K562 (cell line): ENCODE results near the gene ZSCAN22. TPM values are rescaled to one million over a fixed set of nuclear protein-coding genes. Genes with fewer than 3 reads are reported as not detected.

Experiments used
- ATAC-seq: fragments of 200-7000 bp; cut with Tn5 transposase; 3 replicates; pipeline ENCODE4 v1.9.1; 2020; ENCODE audit warnings: moderate library complexity
- BruUV-seq: library from RNA; stranded (reverse); fragments of 400-500 nt; replicated peaks from 2 replicates; lab custom pipeline; 2021; lab: Mats Ljungman, UMichigan
- CTCF ChIA-PET: fragments of 300-600 bp; formaldehyde crosslinking; extraction: SDS; loops from one replicate; lab custom pipeline; 2021; ENCODE audit warnings: low intra/inter-chr PET ratio; lab: Yijun Ruan, JAX
- POLR2A ChIA-PET: fragments of 300-600, 350-650 bp; sonication (Branson Sonifier 250); formaldehyde crosslinking; extraction: SDS; loops from one replicate; lab custom pipeline; 2021; ENCODE audit warnings: antibody characterized with exemption, inconsistent platforms; lab: Yijun Ruan, JAX
- DNase-seq, 4 experiments: peaks; one replicate each; pipeline versions ENCODE4 v3.0.0 to v3.0.0-alpha.2; 2011 to 2018; ENCODE audit warnings: low spot score in 3 of 4, mixed read lengths in 3 of 4; ENCODE audit errors: extremely low read depth in 1 of 4
- FAIRE-seq: peaks from 2 replicates; lab custom pipeline; 2011; peaks lifted over from hg19 to GRCh38; lab: Jason Lieb, UNC
- H2AFZ ChIP-seq: 2 replicates; pipeline ENCODE4 v1.6.0; 2011; ENCODE audit warnings: low read depth, low read length, control low read depth, inconsistent platforms
- H3K27ac ChIP-seq: fragments of 200-600 bp; 3 replicates; pipeline ENCODE4 v1.8.0; 2011; ENCODE audit warnings: low read depth, mild to moderate bottlenecking, control low read depth, inconsistent platforms, low read length, moderate library complexity, mixed read lengths; ENCODE audit errors: extremely low read depth
- H3K27me3 ChIP-seq, 2 experiments: fragments of 300-600 bp in 1 of 2; 2 replicates in 1 of 2; 3 replicates in 1 of 2; pipeline versions ENCODE4 v1.6.0 to v1.8.0; 2011; ENCODE audit warnings: inconsistent platforms in 2 of 2, low read length in 2 of 2, mild to moderate bottlenecking in 1 of 2, mixed read lengths in 1 of 2, moderate library complexity in 1 of 2; ENCODE audit not compliant: control insufficient read depth in 2 of 2, insufficient read depth in 2 of 2
- H3K36me3 ChIP-seq: fragments of 300-600 bp; 3 replicates; pipeline ENCODE4 v1.8.0; 2011; ENCODE audit warnings: mild to moderate bottlenecking, low read length, inconsistent platforms; ENCODE audit not compliant: control insufficient read depth, insufficient read depth
- H3K4me1 ChIP-seq, 2 experiments: fragments of 200-600 bp in 1 of 2; replicated peaks in 1 of 2; 2 replicates in 1 of 2; 3 replicates in 1 of 2; pipeline versions ENCODE4 v1.5.1 to v1.8.0; 2011; ENCODE audit warnings: inconsistent platforms in 2 of 2, low read length in 2 of 2, mild to moderate bottlenecking in 1 of 2, mixed read lengths in 1 of 2, moderate library complexity in 1 of 2; ENCODE audit not compliant: control insufficient read depth in 2 of 2, insufficient read depth in 2 of 2
- H3K4me2 ChIP-seq: 2 replicates; pipeline ENCODE4 v1.6.1; 2011; ENCODE audit warnings: low read length, control low read depth, inconsistent platforms, mixed read lengths; ENCODE audit not compliant: insufficient read depth
- H3K4me3 ChIP-seq: fragments of 200-600 bp; sonication (generic), shearing (Covaris generic); 2 replicates; pipeline ENCODE4 v1.5.1; 2016; ENCODE audit warnings: control low read depth, inconsistent platforms
- H3K79me2 ChIP-seq: fragments of 200-600 bp; 3 replicates; pipeline ENCODE4 v1.8.0; 2011; ENCODE audit warnings: low read length, inconsistent platforms; ENCODE audit not compliant: control insufficient read depth, insufficient read depth
- H3K9ac ChIP-seq, 2 experiments: 2 replicates each; pipeline versions ENCODE4 v1.6.0 to v1.6.1; 2011; ENCODE audit warnings: low read depth in 2 of 2, low read length in 2 of 2, control low read depth in 1 of 2, inconsistent platforms in 1 of 2, mild to moderate bottlenecking in 1 of 2, mixed read lengths in 1 of 2; ENCODE audit not compliant: insufficient read depth in 1 of 2
- H3K9me1 ChIP-seq: one replicate; pipeline ENCODE4 v1.6.0; 2011; ENCODE audit warnings: inconsistent platforms, mild to moderate bottlenecking, low read length, moderate library complexity; ENCODE audit not compliant: control insufficient read depth, insufficient read depth
- H3K9me3 ChIP-seq: replicated peaks from 2 replicates; pipeline ENCODE4 v1.5.1; 2011; ENCODE audit warnings: low read depth, low read length, inconsistent platforms; ENCODE audit not compliant: control insufficient read depth, insufficient read depth
- H4K20me1 ChIP-seq: replicated peaks from 2 replicates; pipeline ENCODE4 v1.6.1; 2011; ENCODE audit warnings: low read length, inconsistent platforms, mixed read lengths; ENCODE audit not compliant: control insufficient read depth, insufficient read depth
- TAF9B ChIP-seq: fragments of 450-650 bp; IDR thresholded peaks from 2 replicates; pipeline ENCODE4 v1.6.1; 2018; ENCODE audit warnings: mild to moderate bottlenecking; ENCODE audit not compliant: partially characterized antibody
- ZKSCAN8 ChIP-seq: fragments of 200-800 bp; sonication (Bioruptor generic); IDR thresholded peaks from 2 replicates; pipeline ENCODE4 v1.6.1; 2016; ENCODE audit warnings: missing genetic modification characterization, missing compliant biosample characterization
- WGBS: fragments of 100-300 bp; shearing (Covaris generic); methylation state at CpG from one replicate; pipeline ENCODE4 v1.1.6; 2016; ENCODE audit warnings: low coverage, mixed read lengths; ENCODE audit not compliant: insufficient coverage; ENCODE audit errors: missing lambda C conversion rate; 5-methylcytosine and 5-hydroxymethylcytosine counted together
- in situ Hi-C: fragments of 300-500 bp; cut with MboI; formaldehyde crosslinking; loops from 4 replicates; pipeline ENCODE4 v1.15.0; 2018; ENCODE audit warnings: inconsistent platforms, mixed read lengths
- intact Hi-C: fragments of 100-400 bp; cut with micrococcal nuclease; formaldehyde crosslinking; loops from 2 replicates; pipeline ENCODE4 v1.14.2; 2022
- polyA plus RNA-seq, 8 experiments: library from polyadenylated mRNA; depleted of rRNA in 4 of 8; stranded (reverse) in 5 of 8; unstranded in 3 of 8; fragments of >200 nt; fragmentation: Nextera tagmentation in 2 of 8; fragmentation: Illumina TruSeq in 1 of 8; extraction: Ambion mirVana in 2 of 8; extraction: Trizol in 1 of 8; gene quantifications; 2 replicates each; pipeline versions ENCODE4 v1.2.1 to v1.2.3, GENCODE V29; 2011 to 2014; ENCODE audit warnings: inconsistent platforms in 1 of 8, missing spikeins in 1 of 8
- total RNA-seq, 7 experiments: library from RNA; depleted of rRNA in 6 of 7; stranded (reverse); fragments of >200 nt in 6 of 7; fragmentation: Illumina TruSeq in 2 of 7; extraction: Trizol in 2 of 7; gene quantifications; 2 replicates each; pipeline versions ENCODE4 v1.2.1 to v1.2.3, GENCODE V29; 2011 to 2021; ENCODE audit warnings: low replicate concordance in 1 of 7
- TF ChIP-seq, protein P1 (sequence below), 2 experiments: fragments of 450-650 bp; IDR thresholded peaks; 2 replicates each; pipeline ENCODE4 v1.6.1; 2018; ENCODE audit warnings: mild to moderate bottlenecking in 2 of 2, low read depth in 1 of 2; ENCODE audit not compliant: partially characterized antibody in 2 of 2
- TF ChIP-seq, protein P2 (sequence below): IDR thresholded peaks from 2 replicates; pipeline ENCODE4 v1.6.1; 2016; ENCODE audit warnings: missing genetic modification characterization, missing compliant biosample characterization

Gene ZSCAN22
- total and polyA plus RNA-seq, 9 of the 15 experiments (the other 6 are each of a cell fraction or from before 2014, with no cell fraction given), result 0.98 to 5.3 (median 3.0) TPM

DNA sequence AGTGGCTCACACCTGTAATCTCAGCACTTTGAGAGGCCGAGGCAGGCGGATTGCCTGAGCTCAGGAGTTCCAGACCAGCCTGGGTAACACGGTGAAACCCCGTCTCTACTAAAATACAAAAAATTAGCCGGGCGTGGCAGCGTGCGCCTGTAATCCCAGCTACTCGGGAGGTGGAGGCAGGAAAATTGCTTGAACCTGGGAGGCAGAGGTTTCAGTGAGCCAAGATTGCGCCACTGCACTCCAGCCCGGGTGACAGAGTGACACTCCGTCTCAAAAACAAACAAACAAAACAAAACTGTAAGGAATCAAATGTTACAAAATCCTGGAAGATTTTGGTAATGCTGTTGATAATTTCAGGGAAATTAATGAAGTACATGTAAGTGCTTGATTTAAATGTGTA, 21.3 kb downstream of the ZSCAN22 start (continued):
- TF ChIP-seq, protein P1, sequence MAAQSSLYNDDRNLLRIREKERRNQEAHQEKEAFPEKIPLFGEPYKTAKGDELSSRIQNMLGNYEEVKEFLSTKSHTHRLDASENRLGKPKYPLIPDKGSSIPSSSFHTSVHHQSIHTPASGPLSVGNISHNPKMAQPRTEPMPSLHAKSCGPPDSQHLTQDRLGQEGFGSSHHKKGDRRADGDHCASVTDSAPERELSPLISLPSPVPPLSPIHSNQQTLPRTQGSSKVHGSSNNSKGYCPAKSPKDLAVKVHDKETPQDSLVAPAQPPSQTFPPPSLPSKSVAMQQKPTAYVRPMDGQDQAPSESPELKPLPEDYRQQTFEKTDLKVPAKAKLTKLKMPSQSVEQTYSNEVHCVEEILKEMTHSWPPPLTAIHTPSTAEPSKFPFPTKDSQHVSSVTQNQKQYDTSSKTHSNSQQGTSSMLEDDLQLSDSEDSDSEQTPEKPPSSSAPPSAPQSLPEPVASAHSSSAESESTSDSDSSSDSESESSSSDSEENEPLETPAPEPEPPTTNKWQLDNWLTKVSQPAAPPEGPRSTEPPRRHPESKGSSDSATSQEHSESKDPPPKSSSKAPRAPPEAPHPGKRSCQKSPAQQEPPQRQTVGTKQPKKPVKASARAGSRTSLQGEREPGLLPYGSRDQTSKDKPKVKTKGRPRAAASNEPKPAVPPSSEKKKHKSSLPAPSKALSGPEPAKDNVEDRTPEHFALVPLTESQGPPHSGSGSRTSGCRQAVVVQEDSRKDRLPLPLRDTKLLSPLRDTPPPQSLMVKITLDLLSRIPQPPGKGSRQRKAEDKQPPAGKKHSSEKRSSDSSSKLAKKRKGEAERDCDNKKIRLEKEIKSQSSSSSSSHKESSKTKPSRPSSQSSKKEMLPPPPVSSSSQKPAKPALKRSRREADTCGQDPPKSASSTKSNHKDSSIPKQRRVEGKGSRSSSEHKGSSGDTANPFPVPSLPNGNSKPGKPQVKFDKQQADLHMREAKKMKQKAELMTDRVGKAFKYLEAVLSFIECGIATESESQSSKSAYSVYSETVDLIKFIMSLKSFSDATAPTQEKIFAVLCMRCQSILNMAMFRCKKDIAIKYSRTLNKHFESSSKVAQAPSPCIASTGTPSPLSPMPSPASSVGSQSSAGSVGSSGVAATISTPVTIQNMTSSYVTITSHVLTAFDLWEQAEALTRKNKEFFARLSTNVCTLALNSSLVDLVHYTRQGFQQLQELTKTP (IDR thresholded peaks at IDR 0.05; ENCODE audit: low read depth in 1 of 2, partially characterized antibody in 2 of 2), result peak in 1 of 2 experiments; percentile 25

- in situ Hi-C loops, result no loop called here
- H3K4me2 ChIP-seq, result no peak overlapping the region
- H3K9me3 ChIP-seq, result no peaks in the 10 kb centered on the region
- peaks cover 5 to 25% of the 10 kb centered on the region in 2 experiments; a peak in 4 of 5 replicates for H3K4me1 ChIP-seq
- 74% methylated on average over 4 of the region's 8 CpGs for WGBS
- no peak overlapping the region for H2AFZ ChIP-seq
- TF ChIP-seq, protein P2, sequence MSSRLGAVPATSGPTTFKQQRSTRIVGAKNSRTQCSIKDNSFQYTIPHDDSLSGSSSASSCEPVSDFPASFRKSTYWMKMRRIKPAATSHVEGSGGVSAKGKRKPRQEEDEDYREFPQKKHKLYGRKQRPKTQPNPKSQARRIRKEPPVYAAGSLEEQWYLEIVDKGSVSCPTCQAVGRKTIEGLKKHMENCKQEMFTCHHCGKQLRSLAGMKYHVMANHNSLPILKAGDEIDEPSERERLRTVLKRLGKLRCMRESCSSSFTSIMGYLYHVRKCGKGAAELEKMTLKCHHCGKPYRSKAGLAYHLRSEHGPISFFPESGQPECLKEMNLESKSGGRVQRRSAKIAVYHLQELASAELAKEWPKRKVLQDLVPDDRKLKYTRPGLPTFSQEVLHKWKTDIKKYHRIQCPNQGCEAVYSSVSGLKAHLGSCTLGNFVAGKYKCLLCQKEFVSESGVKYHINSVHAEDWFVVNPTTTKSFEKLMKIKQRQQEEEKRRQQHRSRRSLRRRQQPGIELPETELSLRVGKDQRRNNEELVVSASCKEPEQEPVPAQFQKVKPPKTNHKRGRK (tag), result peak; percentile 48; the same call in 1 of the 2 replicates
- TF ChIP-seq TAF9B, result no peak
- no peak for TF ChIP-seq ZKSCAN8
- H3K36me3 ChIP-seq, result no peaks in the 10 kb centered on the region
- H3K9ac ChIP-seq, result no peak overlapping the region
- ChIA-PET POLR2A (interaction anchor here (0.6 to 3.6 kb wide), 2 partner anchors 13 to 29 kb away, joined by 3 to 20 read pairs; partner anchors contain the start of gene ZNF497), CTCF (interaction anchor here (0.6 kb wide), 1 partner anchor 9 kb away, joined by 3 read pairs; no protein-coding TSS in a partner anchor)
- BruUV-seq, result TSS peak; percentile 42
- no peaks in the 10 kb centered on the region for H3K79me2 ChIP-seq
- H3K4me3 ChIP-seq, result no peak overlapping the region
- DNase-seq, result no peak
- H4K20me1 ChIP-seq, result no peaks in the 10 kb centered on the region
- ATAC-seq, result no peak
- FAIRE-seq, result no peak
- intact Hi-C loops, result no loop called here
- no peaks in the 10 kb centered on the region for H3K9me1 ChIP-seq
- H3K27me3 ChIP-seq, result no peaks in the 10 kb centered on the region
- H3K27ac ChIP-seq, result no peak overlapping the region
Observed at GRCh38 chr19:58349590-58349989, 22.8 kb downstream of the ZSCAN22 start.
